Measurements from ENCODE around the gene FASTKD2.

The FASTKD2 gene

DNA sequence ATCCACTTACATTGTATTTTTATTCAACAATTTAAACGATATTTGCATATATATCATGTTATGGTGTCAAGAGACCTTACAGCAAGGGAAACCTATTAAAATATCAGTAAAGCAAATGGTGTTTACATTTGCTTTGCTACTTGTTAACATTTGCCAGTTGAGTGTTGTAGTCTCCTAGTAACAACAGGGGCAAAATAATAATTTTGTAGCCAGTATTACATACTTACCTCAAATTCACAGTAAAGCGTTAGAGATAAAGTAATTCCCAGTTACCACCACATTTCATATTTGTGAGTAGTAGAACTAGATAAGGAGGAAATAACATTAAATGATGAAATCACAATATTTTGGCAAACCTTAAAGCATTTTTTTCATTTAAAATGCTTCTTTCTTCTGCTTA, 71.3 kb downstream of the FASTKD2 start:
- no peaks in the 10 kb centered on the region for H3K4me1 ChIP-seq (ENCODE audit: insufficient read depth, insufficient read length)
- H3K36me3 ChIP-seq (ENCODE audit: insufficient read depth, insufficient read length, low read length) = no peaks in the 10 kb centered on the region
- no peak for TF ChIP-seq ZNF274 (IDR thresholded peaks at IDR 0.05; ENCODE audit: low read depth, low read length)
- TF ChIP-seq SUZ12 (IDR thresholded peaks at IDR 0.05; ENCODE audit: extremely low read depth, insufficient read depth, insufficient read length) = no peak
- TF ChIP-seq YY1 (IDR thresholded peaks at IDR 0.05; ENCODE audit: insufficient read depth, insufficient read length) = no peak
- no peak overlapping the region for H3K9ac ChIP-seq (ENCODE audit: insufficient read length, low read depth)
- peaks cover 20% of the 10 kb centered on the region; the same call in 1 of the 2 replicates for H3K9me3 ChIP-seq (ENCODE audit: insufficient read depth, low read length)
- no peaks in the 10 kb centered on the region for H3K27me3 ChIP-seq (ENCODE audit: insufficient read depth, insufficient read length)
- no peak for DNase-seq (ENCODE audit: low read depth, low spot score)
- no peak overlapping the region for H3K4me3 ChIP-seq (ENCODE audit: insufficient read length, low read depth)

DNA sequence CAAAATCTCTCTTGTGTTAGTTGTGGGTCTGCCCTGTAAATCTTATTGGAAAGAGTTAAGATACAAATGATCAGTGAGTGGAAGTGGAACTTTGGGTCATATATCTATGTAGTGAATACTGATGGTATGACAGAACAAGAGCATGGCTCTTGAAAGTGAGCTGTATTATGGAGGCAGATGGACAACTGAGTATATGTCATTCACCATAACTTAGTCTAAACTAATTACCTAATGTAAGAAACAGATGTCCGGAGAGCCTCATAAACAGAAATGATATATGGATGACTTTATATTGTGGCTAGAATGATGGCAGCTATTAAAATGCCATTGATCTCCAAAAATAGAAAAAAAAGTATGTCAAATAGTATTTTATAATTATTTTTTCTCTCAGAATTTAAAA, 72.4 kb downstream of the FASTKD2 start:
- Histone ChIP-seq H3K4me1 (ENCODE audit: insufficient read depth, insufficient read length) (no peaks in the 10 kb centered on the region), H3K36me3 (ENCODE audit: insufficient read depth, insufficient read length, low read length) (no peaks in the 10 kb centered on the region), H3K4me3 (ENCODE audit: insufficient read length, low read depth) (no peak overlapping the region), H3K27me3 (ENCODE audit: insufficient read depth, insufficient read length) (no peaks in the 10 kb centered on the region), H3K9me3 (ENCODE audit: insufficient read depth, low read length) (peaks cover 16% of the 10 kb centered on the region; the same call in 1 of the 2 replicates), H3K9ac (ENCODE audit: insufficient read length, low read depth) (no peak overlapping the region)
- DNase-seq (ENCODE audit: low read depth, low spot score) = no peak
- no peak for TF ChIP-seq ZNF274 (IDR thresholded peaks at IDR 0.05; ENCODE audit: low read depth, low read length)
- no peak for TF ChIP-seq SUZ12 (IDR thresholded peaks at IDR 0.05; ENCODE audit: extremely low read depth, insufficient read depth, insufficient read length)
- no peak for TF ChIP-seq YY1 (IDR thresholded peaks at IDR 0.05; ENCODE audit: insufficient read depth, insufficient read length)

DNA sequence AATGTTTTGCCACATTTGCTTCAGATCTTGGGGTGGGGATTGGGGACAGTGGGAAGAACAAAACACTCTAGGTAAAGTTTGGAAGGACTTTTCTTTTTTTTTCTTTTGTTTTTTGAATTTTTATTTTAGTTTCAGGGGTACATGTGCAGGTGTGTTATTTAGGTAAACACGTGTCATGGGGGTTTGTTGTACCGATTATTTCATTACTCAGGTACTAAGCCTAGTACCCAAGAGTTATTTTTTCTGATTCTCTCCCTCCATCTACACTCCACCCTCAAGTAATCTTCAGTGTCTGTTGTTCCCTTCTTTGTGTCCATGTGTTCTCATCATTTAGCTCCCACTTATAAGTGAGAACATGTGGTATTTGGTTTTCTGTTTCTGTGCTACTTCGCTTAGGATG, 73.3 kb downstream of the FASTKD2 start:
- DNase-seq (ENCODE audit: low read depth, low spot score) = no peak
- no peak overlapping the region for H3K9ac ChIP-seq (ENCODE audit: insufficient read length, low read depth)
- no peak overlapping the region for H3K4me3 ChIP-seq (ENCODE audit: insufficient read length, low read depth)
- H3K36me3 ChIP-seq (ENCODE audit: insufficient read depth, insufficient read length, low read length) = no peaks in the 10 kb centered on the region
- peaks cover 9% of the 10 kb centered on the region; the same call in 1 of the 2 replicates for H3K9me3 ChIP-seq (ENCODE audit: insufficient read depth, low read length)
- no peaks in the 10 kb centered on the region for H3K27me3 ChIP-seq (ENCODE audit: insufficient read depth, insufficient read length)
- H3K4me1 ChIP-seq (ENCODE audit: insufficient read depth, insufficient read length) = no peaks in the 10 kb centered on the region
- TF ChIP-seq ZNF274 (IDR thresholded peaks at IDR 0.05; ENCODE audit: low read depth, low read length) (no peak), YY1 (IDR thresholded peaks at IDR 0.05; ENCODE audit: insufficient read depth, insufficient read length) (no peak), SUZ12 (IDR thresholded peaks at IDR 0.05; ENCODE audit: extremely low read depth, insufficient read depth, insufficient read length) (no peak)

DNA sequence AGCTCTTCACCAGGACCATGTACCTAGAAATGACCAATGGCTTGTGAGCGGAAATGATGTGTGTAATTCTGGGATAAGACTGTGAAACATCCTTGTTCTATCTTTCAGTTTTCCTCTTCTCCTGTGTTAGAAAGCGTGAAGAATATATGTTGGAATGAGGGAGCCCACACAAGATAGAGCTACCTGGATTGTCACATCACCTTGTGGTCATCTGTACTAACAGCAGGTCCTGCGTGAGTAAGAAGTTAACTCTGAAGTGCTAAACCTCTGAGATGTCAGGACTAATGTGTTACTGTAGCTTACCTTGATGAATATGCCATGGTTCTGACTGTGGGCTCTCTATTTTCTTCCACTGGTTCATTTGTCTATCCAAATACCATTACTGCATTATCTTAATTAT, 75.6 kb downstream of the FASTKD2 start:
- Histone ChIP-seq H3K4me3 (ENCODE audit: insufficient read length, low read depth) (no peak overlapping the region), H3K27me3 (ENCODE audit: insufficient read depth, insufficient read length) (no peaks in the 10 kb centered on the region), H3K4me1 (ENCODE audit: insufficient read depth, insufficient read length) (no peaks in the 10 kb centered on the region), H3K36me3 (ENCODE audit: insufficient read depth, insufficient read length, low read length) (no peaks in the 10 kb centered on the region), H3K9me3 (ENCODE audit: insufficient read depth, low read length) (no peaks in the 10 kb centered on the region), H3K9ac (ENCODE audit: insufficient read length, low read depth) (no peak overlapping the region)
- no peak for DNase-seq (ENCODE audit: low read depth, low spot score)
- TF ChIP-seq SUZ12 (IDR thresholded peaks at IDR 0.05; ENCODE audit: extremely low read depth, insufficient read depth, insufficient read length) (no peak), ZNF274 (IDR thresholded peaks at IDR 0.05; ENCODE audit: low read depth, low read length) (no peak), YY1 (IDR thresholded peaks at IDR 0.05; ENCODE audit: insufficient read depth, insufficient read length) (no peak)
